CD4-positive, CD25-positive, alpha-beta regulatory T cell (primary cell): Measurements from ENCODE around the gene OR5D13. TPM values are rescaled to one million over a fixed set of nuclear protein-coding genes. Genes with fewer than 3 reads are reported as not detected.

Source experiments
- ATAC-seq, 2 donors: fragments of 150-1000 bp; cut with Tn5 transposase; one replicate each; pipeline ENCODE4 v1.10.0; 2021; ENCODE audit warnings: low read depth in 2 of 2, moderate number of reproducible peaks in 2 of 2, moderate library complexity in 1 of 2
- DNase-seq, 3 donors: peaks; one replicate each; pipeline versions ENCODE4 v3.0.0 to v3.0.0-alpha.2; 2012 to 2022; ENCODE audit warnings: mixed read lengths in 1 of 3
- H3K27ac ChIP-seq: one replicate; pipeline ENCODE4 v1.7.0; 2013; ENCODE audit warnings: mild to moderate bottlenecking, low read length; ENCODE audit not compliant: insufficient read depth, poor library complexity, severe bottlenecking
- H3K27me3 ChIP-seq: one replicate; pipeline ENCODE4 v1.7.0; 2013; ENCODE audit warnings: low read length; ENCODE audit not compliant: control insufficient read depth, insufficient read depth
- H3K36me3 ChIP-seq: one replicate; pipeline ENCODE4 v1.7.0; 2013; ENCODE audit warnings: mild to moderate bottlenecking, low read length, moderate library complexity; ENCODE audit not compliant: control insufficient read depth, insufficient read depth
- H3K4me1 ChIP-seq: 2 replicates; pipeline ENCODE4 v1.7.0; 2013; ENCODE audit warnings: mild to moderate bottlenecking, low read length; ENCODE audit not compliant: insufficient read depth, control insufficient read depth, poor library complexity, severe bottlenecking
- H3K4me3 ChIP-seq: one replicate; pipeline ENCODE4 v1.7.0; 2013; ENCODE audit warnings: low read depth, mild to moderate bottlenecking, low read length, moderate library complexity
- H3K9me3 ChIP-seq, 2 experiments: 1 replicate in 1 of 2; 2 replicates in 1 of 2; pipeline ENCODE4 v1.7.0; 2013; ENCODE audit warnings: low read length in 2 of 2, mild to moderate bottlenecking in 1 of 2, moderate library complexity in 1 of 2; ENCODE audit not compliant: control insufficient read depth in 2 of 2
- H3K27ac Mint-ChIP-seq, 3 donors: one replicate each; pipeline ENCODE4 v1.8.0; 2020 to 2022; ENCODE audit warnings: mild to moderate bottlenecking in 3 of 3, mixed read lengths in 3 of 3, moderate library complexity in 2 of 3
- H3K27me3 Mint-ChIP-seq: one replicate; pipeline ENCODE4 v1.8.0; 2022; ENCODE audit warnings: mild to moderate bottlenecking, mixed read lengths
- H3K36me3 Mint-ChIP-seq: one replicate; pipeline ENCODE4 v1.8.0; 2020; ENCODE audit warnings: mixed read lengths
- H3K4me1 Mint-ChIP-seq, 4 donors: one replicate each; pipeline ENCODE4 v1.8.0; 2020 to 2022; ENCODE audit warnings: mixed read lengths in 4 of 4, mild to moderate bottlenecking in 1 of 4
- H3K4me3 Mint-ChIP-seq, 4 donors: one replicate each; pipeline ENCODE4 v1.8.0; 2020 to 2022; ENCODE audit warnings: mild to moderate bottlenecking in 4 of 4, mixed read lengths in 4 of 4, moderate library complexity in 3 of 4
- H3K9me3 Mint-ChIP-seq, 7 donors: one replicate each; pipeline ENCODE4 v1.8.0; 2020 to 2022; ENCODE audit warnings: mixed read lengths in 7 of 7, mild to moderate bottlenecking in 3 of 7, moderate library complexity in 2 of 7
- polyA plus RNA-seq, 4 donors: library from polyadenylated mRNA; unstranded; fragments of 300-500 nt; fragmentation: Illumina TruSeq; gene quantifications; one replicate each; pipeline ENCODE4 v1.2.3, GENCODE V29; 2021
- total RNA-seq: library from RNA; stranded (reverse); gene quantifications from one replicate; pipeline ENCODE4 v1.2.3, GENCODE V29; 2022

Gene OR5D13
- total and polyA plus RNA-seq, 5 donors from 2014 or later, result not detected

DNA sequence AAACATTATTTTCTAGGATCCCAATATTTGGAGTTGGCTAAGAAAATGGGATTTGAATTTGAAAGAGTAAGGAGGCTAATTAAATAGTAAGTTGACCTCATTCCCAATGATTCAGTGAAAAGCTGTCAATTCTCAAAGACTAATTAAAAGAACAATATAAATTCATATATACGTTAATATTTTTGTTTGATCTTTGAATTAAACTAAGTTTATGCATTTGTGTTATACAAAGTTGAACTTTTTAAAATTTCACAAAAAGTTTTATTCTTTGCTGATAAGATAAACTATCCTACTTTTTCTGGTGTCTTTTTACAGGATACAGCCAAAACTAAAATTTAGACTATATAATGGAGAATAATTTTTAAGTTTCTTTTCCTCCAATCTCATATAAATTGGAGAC lies 37.8 kb downstream of the OR5D13 start, which contains the start of gene OR5L1:
TSS of gene OR5L1 (plus strand) at position 301 of the 400 bp plus-strand sequence. CDS start 100 bp downstream, outside the sequence.
- H3K36me3 Mint-ChIP-seq, result no peaks in the 10 kb centered on the region
- H3K27ac Mint-ChIP-seq, result no peak within 1 kb of the TSS
- peaks cover 4 to 5% of the 10 kb centered on the region in 2 experiments for H3K9me3 ChIP-seq
- no peak within 1 kb of the TSS for H3K4me3 ChIP-seq
- H3K9me3 Mint-ChIP-seq, result peaks cover 4 to 29% (median 10%) of the 10 kb centered on the region in 7 donors
- ATAC-seq (no peak), DNase-seq (no peak)
- no peaks in the 10 kb centered on the region for H3K4me1 ChIP-seq
- H3K4me1 Mint-ChIP-seq, result no peaks in the 10 kb centered on the region
- no peaks in the 10 kb centered on the region for H3K36me3 ChIP-seq
- H3K27me3 ChIP-seq, result no peaks in the 10 kb centered on the region
- H3K27ac ChIP-seq, result no peak within 1 kb of the TSS
- no peak within 1 kb of the TSS for H3K4me3 Mint-ChIP-seq
- H3K27me3 Mint-ChIP-seq, result no peaks in the 10 kb centered on the region

DNA sequence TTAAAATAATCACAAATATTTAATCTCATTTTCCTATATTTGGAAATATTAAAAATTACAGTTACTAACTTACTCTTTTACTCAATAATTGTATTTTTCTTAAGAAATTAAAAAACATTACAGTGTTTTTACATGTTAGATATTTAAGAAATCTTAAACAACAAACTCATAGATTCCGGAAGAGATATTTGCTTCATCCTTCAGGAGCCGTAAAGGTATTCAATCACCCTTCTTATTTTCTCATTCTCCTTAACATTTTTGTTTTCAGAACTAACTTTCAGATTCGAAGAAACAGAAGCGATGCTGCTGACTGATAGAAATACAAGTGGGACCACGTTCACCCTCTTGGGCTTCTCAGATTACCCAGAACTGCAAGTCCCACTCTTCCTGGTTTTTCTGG lies 46.1 kb downstream of the OR5D13 start, which contains the start of gene OR5D18:
TSS of gene OR5D18 (plus strand) at position 301 of the 400 bp plus-strand sequence. CDS start at position 301, 0 bp downstream.
- Mint-ChIP-seq H3K27me3 (no peaks in the 10 kb centered on the region), H3K27ac (no peak within 1 kb of the TSS), H3K36me3 (no peaks in the 10 kb centered on the region), H3K4me1 (no peaks in the 10 kb centered on the region), H3K4me3 (no peak within 1 kb of the TSS), H3K9me3 (peaks cover 2 to 18% (median 13%) of the 10 kb centered on the region in 7 donors)
- Histone ChIP-seq H3K4me1 (no peaks in the 10 kb centered on the region), H3K4me3 (no peak within 1 kb of the TSS), H3K9me3 (no peaks in the 10 kb centered on the region), H3K27me3 (no peaks in the 10 kb centered on the region), H3K36me3 (no peaks in the 10 kb centered on the region), H3K27ac (no peak within 1 kb of the TSS)
- DNase-seq, result no peak
- no peak for ATAC-seq

Other genes starting within 250 kb of the OR5D13 start
- gene OR4C15, start 219.0 kb upstream of the OR5D13 start, total RNA-seq, result not detected
- gene OR4C15, start 219.0 kb upstream of the OR5D13 start, polyA plus RNA-seq, result not detected
- gene OR4C16, start 201.3 kb upstream of the OR5D13 start, total RNA-seq, result not detected
- not detected for gene OR4C16, start 201.3 kb upstream of the OR5D13 start, polyA plus RNA-seq
- gene OR4C11, start 165.8 kb upstream of the OR5D13 start, total RNA-seq, result not detected
- gene OR4C11, start 165.8 kb upstream of the OR5D13 start, polyA plus RNA-seq, result not detected
- gene OR4P4, start 138.3 kb upstream of the OR5D13 start, total RNA-seq, result not detected
- gene OR4P4, start 138.3 kb upstream of the OR5D13 start, polyA plus RNA-seq, result not detected
- not detected for gene OR4S2, start 125.1 kb upstream of the OR5D13 start, total RNA-seq
- not detected for gene OR4S2, start 125.1 kb upstream of the OR5D13 start, polyA plus RNA-seq
- not detected for gene OR4C6, start 111.2 kb upstream of the OR5D13 start, total RNA-seq
- not detected for gene OR4C6, start 111.2 kb upstream of the OR5D13 start, polyA plus RNA-seq
- not detected for gene OR5D14, start 22.1 kb downstream of the OR5D13 start, total RNA-seq
- not detected for gene OR5D14, start 22.1 kb downstream of the OR5D13 start, polyA plus RNA-seq
- gene OR5L1, start 37.9 kb downstream of the OR5D13 start, total RNA-seq, result not detected
- gene OR5L1, start 37.9 kb downstream of the OR5D13 start, polyA plus RNA-seq, result not detected
- not detected for gene OR5D18, start 46.2 kb downstream of the OR5D13 start, total RNA-seq
- not detected for gene OR5D18, start 46.2 kb downstream of the OR5D13 start, polyA plus RNA-seq
- not detected for gene OR5L2, start 53.8 kb downstream of the OR5D13 start, total RNA-seq
- not detected for gene OR5L2, start 53.8 kb downstream of the OR5D13 start, polyA plus RNA-seq
- gene OR5D16, start 65.3 kb downstream of the OR5D13 start, total RNA-seq, result not detected
- not detected for gene OR5D16, start 65.3 kb downstream of the OR5D13 start, polyA plus RNA-seq
- not detected for gene TRIM51, start 109.9 kb downstream of the OR5D13 start, total RNA-seq
- not detected for gene TRIM51, start 109.9 kb downstream of the OR5D13 start, polyA plus RNA-seq
- gene OR5W2, start 141.1 kb downstream of the OR5D13 start, total RNA-seq, result not detected
- not detected for gene OR5W2, start 141.1 kb downstream of the OR5D13 start, polyA plus RNA-seq
- gene OR5I1, start 163.0 kb downstream of the OR5D13 start, total RNA-seq, result not detected
- not detected for gene OR5I1, start 163.0 kb downstream of the OR5D13 start, polyA plus RNA-seq
- not detected for gene OR10AG1, start 196.5 kb downstream of the OR5D13 start, total RNA-seq
- gene OR10AG1, start 196.5 kb downstream of the OR5D13 start, polyA plus RNA-seq, result not detected
- not detected for gene OR5F1, start 221.2 kb downstream of the OR5D13 start, total RNA-seq
- not detected for gene OR5F1, start 221.2 kb downstream of the OR5D13 start, polyA plus RNA-seq